ENCODE measurements around the gene POLN.

- no peak for TF ChIP-seq CTCF (IDR thresholded peaks at IDR 0.05)
- no peak for TF ChIP-seq POLR2A (IDR thresholded peaks at IDR 0.05)
- TF ChIP-seq EP300 (IDR thresholded peaks at IDR 0.05): no peak
These were observed 33.8 kb upstream of the POLN start for GRCh38 chr4:2275546-2276251.
